ENCODE results near the gene KCNN2.

Gene KCNN2

DNA sequence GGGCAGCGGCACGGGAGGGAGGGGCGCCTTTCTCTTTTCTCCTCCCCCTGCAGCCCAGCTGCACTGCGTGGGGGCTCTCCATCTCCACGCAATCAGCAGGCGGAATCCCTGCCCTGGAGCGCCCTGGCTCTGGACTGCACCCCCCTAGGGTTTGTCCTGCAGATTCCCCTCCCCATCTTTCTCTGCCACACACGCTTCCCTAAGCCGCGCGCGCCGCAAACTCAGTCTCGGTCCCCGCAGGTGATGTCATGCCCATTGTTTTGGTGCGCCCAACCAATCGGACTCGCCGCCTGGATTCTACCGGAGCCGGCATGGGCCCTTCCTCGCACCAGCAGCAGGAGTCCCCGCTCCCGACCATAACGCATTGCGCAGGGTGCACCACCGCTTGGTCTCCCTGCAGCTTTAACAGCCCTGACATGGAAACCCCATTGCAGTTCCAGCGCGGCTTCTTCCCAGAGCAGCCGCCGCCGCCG is at the start of gene KCNN2:
Gene KCNN2, plus strand, starts transcription at position 347 of the 473 bp plus-strand sequence. Its CDS starts 70 bp downstream, at position 417.
- DNase-seq (ENCODE audit: low read depth, low spot score): peak; percentile 44

DNA sequence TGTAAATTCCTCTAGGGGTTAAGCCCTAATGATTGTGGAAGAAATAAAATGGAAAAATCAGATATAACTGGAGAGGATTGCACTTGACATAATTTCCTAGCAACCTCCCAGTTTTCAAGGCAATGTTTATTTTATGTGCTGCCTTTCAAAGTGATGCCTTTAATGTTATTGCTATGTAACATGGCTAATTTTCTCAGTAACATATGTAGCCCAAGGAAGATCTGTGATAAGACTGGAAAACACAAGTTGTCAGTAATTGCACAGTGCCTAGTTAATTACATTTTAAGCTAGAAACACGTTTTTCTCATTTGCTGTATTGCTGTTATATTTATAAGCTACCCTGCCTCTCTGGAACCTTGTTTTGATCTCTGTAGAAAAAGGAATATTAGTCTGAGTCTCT is 49.2 kb upstream of the KCNN2 start:
- DNase-seq (ENCODE audit: low read depth, low spot score): no peak

DNA sequence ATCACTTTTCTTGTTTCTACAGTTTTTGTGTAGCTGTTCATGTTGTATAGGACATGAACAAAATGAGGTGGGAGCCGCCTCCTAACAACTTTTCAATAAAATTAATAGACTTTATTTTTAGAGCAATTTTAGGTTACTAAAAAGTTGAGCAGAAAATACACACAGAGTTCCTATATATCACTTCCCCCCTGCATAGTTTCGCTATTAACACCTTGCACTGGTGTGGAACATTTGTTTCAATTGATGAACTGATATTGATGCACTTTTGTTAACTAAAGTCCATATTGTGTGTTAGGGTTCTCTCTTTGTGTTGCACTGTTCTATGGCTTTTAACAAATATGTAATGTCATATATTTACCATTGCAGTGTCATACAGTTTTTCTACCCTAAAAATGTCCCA is 47.8 kb upstream of the KCNN2 start:
- no peak for DNase-seq (ENCODE audit: low read depth, low spot score)

DNA sequence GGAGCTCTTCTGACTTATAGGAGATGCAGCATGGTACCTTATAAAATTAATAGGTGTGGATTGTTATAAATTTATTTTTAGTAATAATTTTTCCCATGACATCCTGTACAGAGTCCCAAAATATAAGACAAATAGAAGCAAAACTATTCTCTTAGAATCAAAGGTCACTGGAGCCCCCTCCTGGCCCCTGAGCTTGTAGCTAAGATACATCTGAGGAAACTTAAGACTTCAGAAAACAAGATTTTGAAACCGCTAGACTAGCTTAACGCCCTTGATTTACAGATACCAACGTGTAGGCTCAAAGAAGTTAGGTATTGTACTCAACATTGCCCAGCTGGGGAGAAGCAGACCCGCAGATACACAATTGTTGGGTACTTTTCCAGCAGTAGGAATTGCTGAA is 45.7 kb upstream of the KCNN2 start:
- DNase-seq (ENCODE audit: low read depth, low spot score): no peak

DNA sequence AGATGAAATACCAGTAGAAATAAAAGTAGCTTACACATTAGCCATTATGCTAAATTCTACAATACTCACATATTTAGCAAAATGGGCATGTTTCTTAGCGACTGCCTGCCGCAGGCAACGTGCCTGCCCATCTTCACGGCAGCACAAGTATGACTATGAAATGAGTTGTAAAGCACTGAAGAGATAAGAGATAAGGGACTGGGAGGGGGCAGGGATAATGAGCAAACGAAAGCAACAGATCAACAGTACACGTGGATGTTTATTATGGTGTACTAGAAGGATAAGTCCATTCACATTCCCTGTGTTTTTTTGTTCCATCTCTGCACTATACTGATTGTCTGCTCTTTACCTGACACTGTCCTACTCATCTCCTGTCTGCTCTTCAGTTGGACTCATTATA is 44.1 kb upstream of the KCNN2 start:
- DNase-seq (ENCODE audit: low read depth, low spot score): no peak

DNA sequence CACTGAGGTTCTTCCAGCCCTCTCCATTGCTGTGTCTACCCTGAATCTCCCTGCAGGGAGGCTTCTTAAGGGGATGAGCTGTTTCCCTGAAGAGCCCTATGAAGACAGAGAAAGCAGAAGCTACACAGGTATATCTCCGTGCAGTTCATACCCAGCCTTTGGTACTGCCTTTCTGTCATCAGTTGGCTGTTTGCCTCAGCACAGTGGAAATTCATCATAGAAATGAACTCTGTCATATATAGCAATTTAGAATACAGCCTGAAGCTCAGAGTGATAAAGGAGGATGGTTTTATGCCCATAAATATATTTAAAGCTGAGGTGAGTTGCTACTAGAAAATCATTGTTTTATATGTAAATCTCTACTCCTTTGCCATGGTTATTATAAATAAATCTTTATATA is 42.6 kb upstream of the KCNN2 start:
- no peak for DNase-seq (ENCODE audit: low read depth, low spot score)

DNA sequence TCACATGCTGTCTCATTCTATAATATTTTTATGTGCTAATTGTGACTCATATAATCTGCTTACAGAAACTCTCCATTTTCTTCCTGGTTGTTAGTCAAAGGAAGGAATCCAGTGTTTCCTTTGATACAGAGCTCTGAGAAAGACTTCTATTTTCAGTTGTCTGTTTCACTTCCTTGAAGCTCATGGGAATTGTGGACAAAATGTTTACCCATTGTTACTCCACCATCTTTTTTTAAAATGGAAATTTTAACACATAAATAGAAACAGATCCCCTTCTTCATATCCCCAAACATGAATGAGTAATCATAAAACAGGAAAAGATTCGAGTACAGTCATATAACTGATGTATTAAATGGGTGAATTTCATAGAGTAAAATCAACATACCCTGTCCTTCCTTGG is 42.0 kb upstream of the KCNN2 start:
- no peak for DNase-seq (ENCODE audit: low read depth, low spot score)

DNA sequence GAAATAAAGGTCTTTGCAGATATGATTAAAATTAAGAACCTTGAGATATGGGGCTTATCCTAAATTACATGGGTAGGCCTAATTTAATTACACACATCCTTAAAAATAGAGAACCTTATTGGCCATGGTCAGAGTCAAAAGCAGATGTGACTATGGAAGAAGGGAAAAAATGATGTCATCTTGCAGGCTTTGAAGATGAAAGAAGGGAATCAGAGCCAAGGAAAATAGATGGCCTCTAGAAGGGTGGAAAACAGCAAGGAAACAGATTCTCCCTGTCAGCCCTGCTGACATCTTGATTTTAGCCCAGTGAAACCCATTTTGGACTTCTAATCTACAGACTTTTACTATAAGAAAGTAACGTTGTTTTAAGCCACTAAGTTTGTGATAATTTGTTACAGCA is 37.6 kb upstream of the KCNN2 start:
- no peak for DNase-seq (ENCODE audit: low read depth, low spot score)

DNA sequence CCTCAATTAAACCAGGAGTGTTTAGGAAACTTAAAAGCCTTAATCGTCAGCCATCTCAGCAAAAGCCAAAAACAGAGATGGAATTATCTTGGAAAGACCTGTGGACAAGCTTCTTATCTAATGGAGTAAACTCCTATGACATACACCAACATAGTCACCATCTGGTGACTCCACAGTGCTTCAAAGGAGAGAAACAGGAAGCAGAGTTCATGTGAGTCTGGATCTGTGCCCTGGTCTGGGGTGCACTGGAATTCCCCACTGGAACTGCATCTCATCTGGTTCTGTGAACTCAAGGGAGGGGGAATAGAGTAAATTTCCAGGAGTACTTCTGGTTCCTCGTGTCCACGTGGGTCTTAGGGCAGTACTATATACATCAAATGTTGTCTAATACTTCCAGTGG is 36.3 kb upstream of the KCNN2 start:
- DNase-seq (ENCODE audit: low read depth, low spot score): no peak

DNA sequence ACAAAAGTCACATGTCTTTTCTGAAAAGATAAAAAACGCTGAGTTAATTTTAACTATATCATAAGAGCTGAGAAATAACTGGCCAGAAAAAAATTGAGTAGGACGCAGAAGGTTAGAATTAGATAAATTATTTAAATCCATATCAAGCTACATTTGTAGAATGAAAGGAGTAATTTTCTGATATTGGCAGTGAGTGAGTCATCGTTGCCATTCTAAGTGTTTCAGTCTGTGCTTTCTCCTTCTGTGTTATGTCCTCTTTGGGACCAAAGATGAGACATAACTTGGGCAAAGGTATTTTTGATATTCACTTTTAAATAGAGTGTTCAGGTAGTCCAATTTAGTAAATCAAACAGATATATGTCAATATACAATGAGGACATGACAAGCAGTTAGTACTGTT is 34.4 kb upstream of the KCNN2 start:
- DNase-seq (ENCODE audit: low read depth, low spot score): no peak

DNA sequence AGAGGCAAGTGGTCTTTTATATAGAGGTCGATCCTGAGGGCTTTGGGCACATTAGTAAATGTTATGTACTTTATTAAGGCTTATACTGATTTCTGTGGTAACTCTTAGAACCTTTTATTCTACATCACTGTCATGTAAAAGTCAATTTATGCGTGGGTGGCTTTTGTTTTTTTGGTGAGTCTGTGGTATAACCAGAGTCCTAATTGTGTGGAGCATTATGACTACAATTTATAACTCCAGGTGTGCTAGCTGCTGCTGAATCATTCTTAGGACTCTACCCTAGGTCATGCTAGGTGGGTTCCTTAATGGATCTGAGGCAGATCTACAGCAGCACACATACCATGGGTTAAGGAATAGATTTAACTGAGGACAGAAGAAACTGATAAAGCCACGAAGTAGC is 33.9 kb upstream of the KCNN2 start:
- no peak for DNase-seq (ENCODE audit: low read depth, low spot score)

DNA sequence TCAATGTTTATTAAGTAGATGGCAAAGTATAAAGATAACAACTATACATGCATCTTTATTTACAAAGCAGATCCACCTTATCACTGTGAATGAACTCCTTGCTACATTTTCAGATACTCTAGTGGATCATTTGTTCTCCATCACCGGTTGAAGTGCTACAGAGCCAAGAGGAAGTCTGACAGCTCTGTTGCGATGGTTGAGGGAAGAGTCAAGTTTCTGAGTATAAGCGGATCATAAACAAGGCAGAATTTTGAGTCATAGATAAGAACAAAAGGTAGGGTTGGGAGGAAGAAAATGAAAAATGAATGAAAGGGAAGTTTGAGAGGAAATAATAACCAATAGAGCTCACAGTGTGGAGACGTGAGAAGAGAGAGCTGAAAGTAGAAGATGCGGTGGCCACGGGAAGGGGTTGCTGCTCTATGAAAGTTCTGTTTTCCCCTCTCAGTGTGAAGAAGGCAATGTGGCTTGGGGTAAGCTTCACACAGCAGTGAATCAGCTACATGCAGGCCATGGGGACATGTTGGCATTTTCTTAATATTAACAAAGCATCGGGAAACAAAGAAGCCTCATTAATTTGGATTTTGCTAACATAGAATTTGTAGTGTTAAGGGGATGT is 30.8 kb upstream of the KCNN2 start:
- no peak for DNase-seq (ENCODE audit: low read depth, low spot score)

DNA sequence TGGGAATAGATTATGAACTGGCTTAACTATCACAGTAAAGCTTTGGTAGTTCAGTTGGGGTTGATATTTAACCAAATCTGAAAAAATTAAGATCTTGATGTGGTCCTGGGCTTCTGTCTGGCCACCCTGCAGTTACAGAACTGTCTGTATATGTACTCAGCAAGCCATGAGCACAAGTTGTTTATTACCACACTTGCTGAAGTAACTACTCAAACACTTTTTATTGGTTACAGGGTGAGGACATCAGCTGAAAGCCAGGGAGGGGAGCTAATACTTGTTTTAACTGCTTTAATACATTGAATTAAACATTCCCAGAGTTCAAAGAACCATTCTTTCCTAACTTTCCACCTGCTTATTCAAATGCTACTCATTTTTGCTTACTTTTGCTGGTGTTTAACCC is 29.4 kb upstream of the KCNN2 start:
- no peak for DNase-seq (ENCODE audit: low read depth, low spot score)

DNA sequence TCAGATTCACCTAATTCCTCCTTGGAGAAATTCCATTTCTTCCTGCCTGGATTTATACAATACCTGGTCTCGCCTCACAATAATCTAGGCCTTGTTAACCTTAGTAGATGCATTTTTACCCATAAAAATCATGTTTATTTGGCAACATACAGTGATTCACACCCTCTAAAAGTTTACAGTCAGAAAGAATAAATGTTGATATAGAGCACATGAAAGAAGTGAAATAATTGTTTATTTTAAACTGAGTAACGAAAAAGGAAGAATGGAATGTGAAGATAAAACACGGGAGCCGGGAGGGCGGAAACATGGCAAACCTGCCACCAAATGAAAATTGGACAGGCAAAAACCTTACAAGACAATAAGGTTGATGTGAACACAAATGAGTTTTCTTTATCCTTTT is 28.9 kb upstream of the KCNN2 start:
- no peak for DNase-seq (ENCODE audit: low read depth, low spot score)

DNA sequence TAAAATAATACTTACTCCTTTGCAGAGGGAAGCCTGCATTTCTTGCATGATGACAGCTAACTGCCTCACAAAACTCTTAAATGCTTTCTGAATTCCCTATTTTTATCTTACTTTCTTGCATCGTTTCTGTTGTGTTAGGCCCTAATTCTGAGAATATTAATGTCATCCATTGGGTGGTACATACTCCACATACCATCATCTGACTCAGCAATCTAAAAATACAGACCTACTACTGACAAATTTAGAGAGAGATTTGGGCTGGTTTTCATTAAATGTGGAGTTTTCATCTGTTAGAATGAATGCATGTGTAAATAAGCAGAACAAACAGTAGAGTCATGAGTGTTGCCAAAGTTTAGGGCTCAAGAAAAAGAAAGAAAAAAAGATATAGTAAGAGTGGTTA is 26.5 kb upstream of the KCNN2 start:
- no peak for DNase-seq (ENCODE audit: low read depth, low spot score)

DNA sequence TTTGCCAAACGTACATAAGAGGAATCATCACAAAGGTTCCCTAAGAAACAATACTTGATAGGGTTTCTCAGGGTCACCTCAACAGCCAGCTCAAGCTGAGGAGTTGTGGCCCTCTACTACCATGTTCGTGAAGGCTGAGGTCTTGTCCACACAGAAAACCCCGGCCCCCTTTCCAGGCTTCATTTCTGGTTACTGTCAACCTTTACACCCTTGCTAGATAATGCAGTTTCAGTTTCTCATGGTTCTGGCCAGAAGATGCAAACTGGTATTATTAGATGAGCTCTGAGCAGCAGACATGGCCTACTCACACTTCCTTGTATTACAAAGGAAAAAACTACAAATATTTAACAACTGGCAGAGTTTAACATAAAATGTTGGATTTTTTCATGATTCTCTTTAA is 22.8 kb upstream of the KCNN2 start:
- DNase-seq (ENCODE audit: low read depth, low spot score): no peak

DNA sequence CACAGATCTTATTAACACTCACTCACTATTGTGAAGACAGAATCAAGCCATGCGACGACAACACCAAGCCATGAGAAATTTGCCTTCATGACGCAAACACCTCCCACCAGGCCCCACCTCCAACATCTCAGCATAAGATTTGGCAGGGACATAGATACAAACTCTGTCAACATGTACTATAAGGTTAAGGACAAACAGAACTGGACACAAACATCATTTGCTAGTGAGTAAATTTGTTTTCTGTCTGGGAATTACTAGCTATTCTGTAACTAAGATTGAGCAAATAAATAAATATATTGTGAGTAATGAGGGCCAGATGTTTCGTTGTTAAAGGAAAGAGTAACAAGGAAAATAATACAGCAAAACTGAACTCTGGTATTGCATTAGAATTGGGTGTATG is 15.7 kb upstream of the KCNN2 start:
- no peak for DNase-seq (ENCODE audit: low read depth, low spot score)

DNA sequence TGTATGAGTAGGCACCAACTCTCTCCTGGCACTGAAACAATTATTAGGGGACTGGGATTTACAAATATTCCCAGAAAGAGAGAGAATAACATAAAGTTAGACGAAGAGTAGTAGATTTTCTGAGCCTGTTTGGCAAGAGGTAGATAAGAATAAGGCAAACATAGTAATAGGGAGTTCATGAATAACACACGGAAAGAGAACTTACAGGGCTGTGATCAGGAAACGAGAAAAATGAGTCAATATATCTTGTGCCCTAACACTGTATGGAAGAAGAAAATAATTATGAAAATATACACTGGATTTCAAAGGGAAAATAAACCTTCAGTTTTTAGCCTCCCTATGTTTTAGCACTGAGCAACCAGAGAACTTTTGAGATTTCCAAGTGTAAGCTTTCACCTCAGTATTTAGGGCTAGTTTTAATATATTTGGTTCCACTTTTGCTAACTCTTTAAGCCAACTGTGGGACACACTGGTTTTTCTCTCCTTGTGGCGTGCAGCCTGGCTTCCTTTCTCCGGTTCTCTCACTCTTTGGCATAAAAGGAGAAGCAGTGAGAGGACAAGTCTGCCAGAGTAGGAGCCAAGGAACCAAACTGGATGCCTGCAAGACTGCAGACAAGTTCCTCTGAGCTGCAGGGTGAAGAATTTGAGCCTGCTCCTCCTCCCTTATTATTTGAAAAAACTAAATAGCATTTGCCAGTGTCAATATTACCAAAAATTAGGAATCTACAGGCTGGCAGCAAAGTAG is 6.6 kb upstream of the KCNN2 start:
- DNase-seq (ENCODE audit: low read depth, low spot score): no peak

DNA sequence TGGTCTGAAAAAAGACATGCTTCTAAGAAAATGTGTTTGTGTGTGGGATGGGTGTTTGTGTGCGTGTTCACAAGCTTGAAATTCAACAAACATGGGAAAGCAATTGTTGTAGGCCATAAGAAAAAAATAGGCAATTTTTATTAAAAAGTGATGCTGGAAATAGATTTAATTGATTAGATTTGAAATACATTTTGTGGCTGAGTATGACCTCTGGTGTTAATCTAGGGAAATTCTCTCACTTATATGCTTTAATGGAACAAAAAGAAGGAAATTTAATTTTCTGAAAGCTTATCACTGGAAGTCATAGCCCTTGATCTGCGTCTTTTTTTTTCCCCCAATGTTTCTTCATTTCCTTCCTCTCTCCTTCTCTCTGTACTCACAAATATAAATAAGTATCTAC is 3.5 kb upstream of the KCNN2 start:
- no peak for DNase-seq (ENCODE audit: low read depth, low spot score)

DNA sequence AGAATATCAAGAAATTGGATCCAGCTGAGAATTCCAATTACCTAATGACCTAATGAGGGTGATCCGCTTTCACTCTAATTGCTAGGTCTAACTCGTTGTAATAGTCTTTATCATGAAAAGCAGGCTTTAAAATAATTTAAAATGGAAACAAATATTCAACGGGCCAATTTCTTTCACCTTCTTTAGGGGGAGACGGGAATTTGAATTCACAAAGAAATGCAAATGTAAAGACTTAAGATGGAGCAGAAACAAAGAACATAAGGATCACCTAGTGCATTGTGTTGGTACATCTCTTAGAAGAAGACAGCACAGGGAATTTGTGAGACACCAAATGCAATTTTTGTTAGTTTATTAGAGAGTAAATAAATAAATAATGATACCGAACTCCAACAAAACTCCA is 1.5 kb upstream of the KCNN2 start:
- DNase-seq (ENCODE audit: low read depth, low spot score): no peak

DNA sequence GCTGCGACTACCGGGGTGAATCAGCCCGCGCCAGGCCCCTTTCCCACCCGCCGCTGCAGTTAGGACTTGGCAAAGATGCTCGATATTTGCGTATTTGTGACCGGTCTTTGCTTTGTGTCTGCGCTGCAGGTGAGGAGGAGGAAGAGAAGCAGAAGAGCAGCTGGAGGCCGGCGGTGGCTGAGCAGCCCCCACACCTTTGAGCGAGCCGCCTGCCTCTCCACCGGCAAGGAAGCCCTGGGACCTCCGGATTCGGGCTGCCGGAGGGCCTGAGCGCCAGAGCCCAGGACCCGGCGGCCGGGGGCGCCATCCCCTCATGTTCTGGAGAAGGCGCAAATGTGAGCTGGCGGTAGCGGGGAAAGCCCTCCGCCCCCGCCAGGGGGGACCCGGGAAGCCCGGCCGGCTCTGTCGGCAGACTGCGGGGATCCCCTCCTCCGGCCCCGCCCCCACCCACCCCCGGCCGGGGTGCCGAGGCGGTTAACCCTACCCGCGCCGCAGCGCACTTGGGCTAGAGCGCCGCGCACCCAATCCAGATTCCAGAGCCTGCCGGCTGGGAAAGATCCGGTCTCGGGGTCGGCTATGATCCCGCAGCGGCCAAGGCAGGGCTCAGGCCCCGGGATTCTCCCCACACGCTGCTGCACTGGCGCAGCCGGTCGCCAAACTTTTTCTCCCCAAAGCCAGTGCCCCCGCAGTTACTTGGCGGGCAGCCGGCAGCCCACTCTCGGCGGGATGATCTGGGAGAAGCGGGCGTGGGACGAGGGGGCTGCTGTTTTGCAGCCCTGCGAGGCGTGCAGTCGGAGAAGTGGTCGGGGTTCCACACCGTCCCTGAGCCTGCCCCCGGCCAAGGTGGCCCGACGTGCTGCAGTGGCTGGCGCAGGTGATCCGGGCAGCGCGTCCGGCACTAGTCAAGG is 800 bp upstream of the KCNN2 start:
- no peak for DNase-seq (ENCODE audit: low read depth, low spot score)

DNA sequence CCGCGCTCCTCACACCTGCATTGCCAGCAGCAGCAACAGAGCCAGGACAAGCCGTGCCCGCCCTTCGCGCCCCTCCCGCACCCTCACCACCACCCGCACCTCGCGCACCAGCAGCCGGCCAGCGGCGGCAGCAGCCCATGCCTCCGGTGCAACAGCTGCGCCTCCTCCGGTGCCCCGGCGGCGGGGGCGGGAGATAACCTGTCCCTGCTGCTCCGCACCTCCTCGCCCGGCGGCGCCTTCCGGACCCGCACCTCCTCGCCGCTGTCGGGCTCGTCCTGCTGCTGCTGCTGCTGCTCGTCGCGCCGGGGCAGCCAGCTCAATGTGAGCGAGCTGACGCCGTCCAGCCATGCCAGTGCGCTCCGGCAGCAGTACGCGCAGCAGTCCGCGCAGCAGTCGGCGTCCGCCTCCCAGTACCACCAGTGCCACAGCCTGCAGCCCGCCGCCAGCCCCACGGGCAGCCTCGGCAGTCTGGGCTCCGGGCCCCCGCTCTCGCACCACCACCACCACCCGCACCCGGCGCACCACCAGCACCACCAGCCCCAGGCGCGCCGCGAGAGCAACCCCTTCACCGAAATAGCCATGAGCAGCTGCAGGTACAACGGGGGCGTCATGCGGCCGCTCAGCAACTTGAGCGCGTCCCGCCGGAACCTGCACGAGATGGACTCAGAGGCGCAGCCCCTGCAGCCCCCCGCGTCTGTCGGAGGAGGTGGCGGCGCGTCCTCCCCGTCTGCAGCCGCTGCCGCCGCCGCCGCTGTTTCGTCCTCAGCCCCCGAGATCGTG is 517 bp downstream of the KCNN2 start:
- DNase-seq (ENCODE audit: low read depth, low spot score): no peak

Data from brain pericyte (primary cell).